ENCODE results near the gene TYR. TPM values are rescaled to one million over a fixed set of nuclear protein-coding genes. Genes with fewer than 3 reads are reported as not detected.
"Not testable (repeated sequence)": the region's sequence is repeated elsewhere in the genome, so short reads cannot be mapped to it uniquely, and the experiment has no call there.

Gene TYR
- total RNA-seq, 1 experiment from 2014 or later = not detected

DNA sequence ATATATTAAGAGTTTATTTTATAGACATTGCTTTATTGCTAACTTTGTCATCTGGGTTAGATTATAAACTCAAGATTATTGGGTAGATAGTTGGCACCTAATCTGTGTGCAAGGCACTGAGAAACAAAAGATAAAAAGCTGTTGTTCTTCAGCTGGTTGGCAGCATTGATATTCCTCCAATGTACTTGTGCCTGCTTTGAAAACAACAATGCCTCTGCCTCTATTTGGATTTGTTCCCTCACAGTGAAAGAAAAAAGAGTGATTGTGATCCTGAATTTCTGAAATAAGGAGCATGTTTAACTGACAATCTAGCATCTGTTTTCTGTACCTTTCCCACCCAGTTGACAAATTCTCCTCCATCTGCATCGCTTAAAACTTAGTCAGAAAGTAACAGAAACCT lies 98.3 kb downstream of the TYR start:
- no peaks in the 10 kb centered on the region; the same call in 1 of the 2 replicates for H3K9me3 ChIP-seq (ENCODE audit: control insufficient read depth, insufficient read depth, low read depth, low read length)
- intact Hi-C loops (cut with micrococcal nuclease; ENCODE audit: unreplicated experiment) = no loop called here
- no peak overlapping the region for H3K4me3 ChIP-seq (ENCODE audit: low read depth in 2 of 2, low read length in 2 of 2)
- no peak for TF ChIP-seq SIN3A (IDR thresholded peaks at IDR 0.05; ENCODE audit: borderline replicate concordance, insufficient read depth, low read depth, low read length)
- TF ChIP-seq, protein P1, sequence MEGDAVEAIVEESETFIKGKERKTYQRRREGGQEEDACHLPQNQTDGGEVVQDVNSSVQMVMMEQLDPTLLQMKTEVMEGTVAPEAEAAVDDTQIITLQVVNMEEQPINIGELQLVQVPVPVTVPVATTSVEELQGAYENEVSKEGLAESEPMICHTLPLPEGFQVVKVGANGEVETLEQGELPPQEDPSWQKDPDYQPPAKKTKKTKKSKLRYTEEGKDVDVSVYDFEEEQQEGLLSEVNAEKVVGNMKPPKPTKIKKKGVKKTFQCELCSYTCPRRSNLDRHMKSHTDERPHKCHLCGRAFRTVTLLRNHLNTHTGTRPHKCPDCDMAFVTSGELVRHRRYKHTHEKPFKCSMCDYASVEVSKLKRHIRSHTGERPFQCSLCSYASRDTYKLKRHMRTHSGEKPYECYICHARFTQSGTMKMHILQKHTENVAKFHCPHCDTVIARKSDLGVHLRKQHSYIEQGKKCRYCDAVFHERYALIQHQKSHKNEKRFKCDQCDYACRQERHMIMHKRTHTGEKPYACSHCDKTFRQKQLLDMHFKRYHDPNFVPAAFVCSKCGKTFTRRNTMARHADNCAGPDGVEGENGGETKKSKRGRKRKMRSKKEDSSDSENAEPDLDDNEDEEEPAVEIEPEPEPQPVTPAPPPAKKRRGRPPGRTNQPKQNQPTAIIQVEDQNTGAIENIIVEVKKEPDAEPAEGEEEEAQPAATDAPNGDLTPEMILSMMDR (IDR thresholded peaks at IDR 0.05) = no peak
- TF ChIP-seq TCF7L2 (IDR thresholded peaks at IDR 0.05; ENCODE audit: low read depth, low read length) = no peak
- TF ChIP-seq, protein P2, sequence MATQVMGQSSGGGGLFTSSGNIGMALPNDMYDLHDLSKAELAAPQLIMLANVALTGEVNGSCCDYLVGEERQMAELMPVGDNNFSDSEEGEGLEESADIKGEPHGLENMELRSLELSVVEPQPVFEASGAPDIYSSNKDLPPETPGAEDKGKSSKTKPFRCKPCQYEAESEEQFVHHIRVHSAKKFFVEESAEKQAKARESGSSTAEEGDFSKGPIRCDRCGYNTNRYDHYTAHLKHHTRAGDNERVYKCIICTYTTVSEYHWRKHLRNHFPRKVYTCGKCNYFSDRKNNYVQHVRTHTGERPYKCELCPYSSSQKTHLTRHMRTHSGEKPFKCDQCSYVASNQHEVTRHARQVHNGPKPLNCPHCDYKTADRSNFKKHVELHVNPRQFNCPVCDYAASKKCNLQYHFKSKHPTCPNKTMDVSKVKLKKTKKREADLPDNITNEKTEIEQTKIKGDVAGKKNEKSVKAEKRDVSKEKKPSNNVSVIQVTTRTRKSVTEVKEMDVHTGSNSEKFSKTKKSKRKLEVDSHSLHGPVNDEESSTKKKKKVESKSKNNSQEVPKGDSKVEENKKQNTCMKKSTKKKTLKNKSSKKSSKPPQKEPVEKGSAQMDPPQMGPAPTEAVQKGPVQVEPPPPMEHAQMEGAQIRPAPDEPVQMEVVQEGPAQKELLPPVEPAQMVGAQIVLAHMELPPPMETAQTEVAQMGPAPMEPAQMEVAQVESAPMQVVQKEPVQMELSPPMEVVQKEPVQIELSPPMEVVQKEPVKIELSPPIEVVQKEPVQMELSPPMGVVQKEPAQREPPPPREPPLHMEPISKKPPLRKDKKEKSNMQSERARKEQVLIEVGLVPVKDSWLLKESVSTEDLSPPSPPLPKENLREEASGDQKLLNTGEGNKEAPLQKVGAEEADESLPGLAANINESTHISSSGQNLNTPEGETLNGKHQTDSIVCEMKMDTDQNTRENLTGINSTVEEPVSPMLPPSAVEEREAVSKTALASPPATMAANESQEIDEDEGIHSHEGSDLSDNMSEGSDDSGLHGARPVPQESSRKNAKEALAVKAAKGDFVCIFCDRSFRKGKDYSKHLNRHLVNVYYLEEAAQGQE (IDR thresholded peaks at IDR 0.05; ENCODE audit: insufficient read depth in 1 of 2, low read depth in 2 of 2, low read length in 1 of 2) = no peak
- TF ChIP-seq POLR2AphosphoS5 (IDR thresholded peaks at IDR 0.05; ENCODE audit: low read depth, low read length) = no peak
- H3K4me1 ChIP-seq (ENCODE audit: control insufficient read depth, insufficient read depth, low read length) = no peaks in the 10 kb centered on the region
- no TSS peak for BruUV-seq (replicated peaks)
- no peaks in the 10 kb centered on the region for H3K36me3 ChIP-seq (ENCODE audit: control insufficient read depth, insufficient read depth, low read length)
- no peak for DNase-seq (ENCODE audit: low read depth, low spot score)
- no peaks in the 10 kb centered on the region for H3K27me3 ChIP-seq (ENCODE audit: control insufficient read depth, insufficient read depth, low read length)
- no peak for ATAC-seq
- in situ Hi-C loops (cut with HindIII; ENCODE audit: low pct_unique_long_range_greater_than_20kb, low sequenced_read_pairs) = no loop called here
- POLR2A ChIA-PET = no interaction called here
- H3K27ac ChIP-seq (ENCODE audit: low read length) = no peak overlapping the region
- CTCF ChIA-PET = no interaction called here

DNA sequence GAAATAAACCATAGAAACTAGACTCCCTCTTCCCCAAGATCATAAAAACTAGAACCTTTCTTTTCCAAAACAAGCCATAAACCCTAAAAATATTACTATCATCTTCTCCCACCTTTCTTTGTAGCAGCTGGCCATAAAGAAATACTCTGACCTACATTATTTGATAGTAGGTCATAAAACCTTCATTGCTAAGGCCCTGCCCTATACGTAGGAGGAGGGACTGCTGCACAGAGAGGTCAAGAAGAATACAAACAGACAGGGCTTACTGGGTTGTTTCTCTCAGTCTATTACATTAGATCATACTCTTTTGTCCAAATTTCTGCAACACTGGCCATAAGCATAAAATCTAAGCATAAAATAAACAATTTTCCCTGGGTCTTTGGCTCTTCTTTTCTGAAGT lies 101.5 kb downstream of the TYR start:
- H3K4me1 ChIP-seq (ENCODE audit: control insufficient read depth, insufficient read depth, low read length) = no peaks in the 10 kb centered on the region
- H3K4me3 ChIP-seq (ENCODE audit: low read depth in 2 of 2, low read length in 2 of 2) = no peak overlapping the region
- CTCF ChIA-PET = no interaction called here
- TF ChIP-seq, protein P1 (IDR thresholded peaks at IDR 0.05) = no peak
- TF ChIP-seq SIN3A (IDR thresholded peaks at IDR 0.05; ENCODE audit: borderline replicate concordance, insufficient read depth, low read depth, low read length) (no peak), POLR2AphosphoS5 (IDR thresholded peaks at IDR 0.05; ENCODE audit: low read depth, low read length) (no peak), TCF7L2 (IDR thresholded peaks at IDR 0.05; ENCODE audit: low read depth, low read length) (no peak)
- TF ChIP-seq, protein P2 (IDR thresholded peaks at IDR 0.05; ENCODE audit: insufficient read depth in 1 of 2, low read depth in 2 of 2, low read length in 1 of 2) = no peak
- H3K27me3 ChIP-seq (ENCODE audit: control insufficient read depth, insufficient read depth, low read length) = no peaks in the 10 kb centered on the region
- BruUV-seq (replicated peaks) = no TSS peak
- no peaks in the 10 kb centered on the region for H3K36me3 ChIP-seq (ENCODE audit: control insufficient read depth, insufficient read depth, low read length)
- no peak for DNase-seq (ENCODE audit: low read depth, low spot score)
- no peak for ATAC-seq
- in situ Hi-C loops (cut with HindIII; ENCODE audit: low pct_unique_long_range_greater_than_20kb, low sequenced_read_pairs) (no loop called here), intact Hi-C loops (cut with micrococcal nuclease; ENCODE audit: unreplicated experiment) (no loop called here)
- no peak overlapping the region for H3K27ac ChIP-seq (ENCODE audit: low read length)
- POLR2A ChIA-PET = no interaction called here
- no peaks in the 10 kb centered on the region; the same call in 1 of the 2 replicates for H3K9me3 ChIP-seq (ENCODE audit: control insufficient read depth, insufficient read depth, low read depth, low read length)

DNA sequence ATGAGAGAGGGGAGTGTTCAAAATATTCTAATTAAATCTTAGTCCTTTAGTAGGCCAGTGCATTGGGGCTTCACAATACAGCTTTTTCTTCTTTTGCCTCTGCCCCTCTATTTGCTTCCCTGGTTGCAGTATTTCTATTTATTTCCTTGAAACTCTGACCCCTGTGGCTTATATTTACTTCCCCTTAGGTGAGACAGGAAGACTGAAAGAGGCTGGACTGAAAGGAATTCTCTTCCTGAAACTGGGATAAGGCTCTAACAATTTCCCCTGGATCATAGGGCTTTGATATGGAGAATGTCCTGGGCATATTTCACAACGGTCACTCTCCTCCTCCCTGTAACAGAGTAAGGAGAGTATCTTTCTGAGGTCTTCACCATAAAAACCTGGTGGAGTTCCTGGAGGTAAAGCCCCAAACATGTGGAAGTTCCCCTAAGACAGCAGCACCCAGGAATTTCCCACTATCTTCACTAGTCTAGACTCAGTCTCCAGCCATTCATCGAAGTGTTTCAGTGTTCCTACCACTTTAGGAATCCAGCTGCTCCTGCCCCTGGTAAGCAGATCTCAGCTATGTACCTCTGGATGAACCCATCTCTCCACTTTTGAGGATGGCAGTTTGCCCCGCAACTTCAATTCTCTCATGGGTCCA lies 103.5 kb downstream of the TYR start:
- H3K27ac ChIP-seq (ENCODE audit: low read length); H3K4me1 ChIP-seq (ENCODE audit: control insufficient read depth, insufficient read depth, low read length); ATAC-seq; DNase-seq (ENCODE audit: low read depth, low spot score); H3K27me3 ChIP-seq (ENCODE audit: control insufficient read depth, insufficient read depth, low read length); intact Hi-C loops (cut with micrococcal nuclease; ENCODE audit: unreplicated experiment); POLR2A ChIA-PET; H3K9me3 ChIP-seq (ENCODE audit: control insufficient read depth, insufficient read depth, low read depth, low read length); H3K36me3 ChIP-seq (ENCODE audit: control insufficient read depth, insufficient read depth, low read length); BruUV-seq (replicated peaks); H3K4me3 ChIP-seq (ENCODE audit: low read depth in 2 of 2, low read length in 2 of 2); in situ Hi-C loops (cut with HindIII; ENCODE audit: low pct_unique_long_range_greater_than_20kb, low sequenced_read_pairs): not testable (repeated sequence)
- CTCF ChIA-PET = interaction anchor here (0.6 kb wide), 1 partner anchor 1014 kb away, joined by 4 read pairs; no protein-coding TSS in a partner anchor
